GM23338 (cell line): ENCODE data around the gene PTPRJ. TPM values are rescaled to one million over a fixed set of nuclear protein-coding genes. Genes with fewer than 3 reads are reported as not detected.

Source experiments
- ATAC-seq: fragments of 200-7000 bp; cut with Tn5 transposase; 3 replicates; pipeline ENCODE4 v1.9.1; 2020
- DNase-seq: peaks from one replicate; pipeline ENCODE4 v3.0.0-alpha.2; 2015; ENCODE audit warnings: low spot score
- H2AFZ ChIP-seq: fragments of 200-600 bp; sonication (generic); 2 replicates; pipeline ENCODE4 v1.8.0; 2016; ENCODE audit warnings: antibody characterized with exemption, mild to moderate bottlenecking, moderate library complexity
- H3F3A ChIP-seq: fragments of 200-600 bp; sonication (generic); replicated peaks from 2 replicates; pipeline ENCODE4 v1.8.0; 2017; ENCODE audit warnings: antibody characterized with exemption, mixed run types, low read depth
- H3K27ac ChIP-seq: fragments of 200-600 bp; sonication (generic); 2 replicates; pipeline ENCODE4 v1.6.1; 2016; ENCODE audit warnings: low read depth
- H3K27me3 ChIP-seq: fragments of 200-600 bp; sonication (generic); 2 replicates; pipeline ENCODE4 v1.8.0; 2016; ENCODE audit warnings: mild to moderate bottlenecking, mixed run types, moderate library complexity; ENCODE audit not compliant: insufficient read depth
- H3K36me3 ChIP-seq: fragments of 200-600 bp; sonication (generic); 2 replicates; pipeline ENCODE4 v1.8.0; 2016; ENCODE audit warnings: mild to moderate bottlenecking; ENCODE audit not compliant: insufficient read depth
- H3K4me1 ChIP-seq: fragments of 200-600 bp; sonication (generic); 2 replicates; pipeline ENCODE4 v1.8.0; 2016; ENCODE audit warnings: mild to moderate bottlenecking, moderate library complexity; ENCODE audit not compliant: insufficient read depth
- H3K4me2 ChIP-seq: fragments of 200-600 bp; sonication (generic); 2 replicates; pipeline ENCODE4 v1.7.1; 2017; ENCODE audit warnings: mixed run types
- H3K4me3 ChIP-seq: fragments of 200-600 bp; sonication (generic); 2 replicates; pipeline ENCODE4 v1.6.1; 2016; ENCODE audit warnings: mixed run types
- H3K79me2 ChIP-seq: fragments of 200-600 bp; sonication (generic); replicated peaks from 2 replicates; pipeline ENCODE4 v1.8.0; 2017; ENCODE audit warnings: mild to moderate bottlenecking; ENCODE audit not compliant: insufficient read depth
- H3K9me2 ChIP-seq: fragments of 200-600 bp; sonication (generic); 2 replicates; pipeline ENCODE4 v1.8.0; 2017; ENCODE audit not compliant: insufficient read depth
- H4K20me1 ChIP-seq: fragments of 200-600 bp; sonication (generic); replicated peaks from 2 replicates; pipeline ENCODE4 v1.8.0; 2017; ENCODE audit warnings: mild to moderate bottlenecking; ENCODE audit not compliant: insufficient read depth
- H3K27ac Mint-ChIP-seq: 2 replicates; pipeline ENCODE4 v1.8.0; 2020; ENCODE audit warnings: inconsistent platforms, mild to moderate bottlenecking, moderate library complexity, mixed read lengths
- H3K27me3 Mint-ChIP-seq: 3 replicates; pipeline ENCODE4 v1.8.0; 2022; ENCODE audit warnings: low read depth, mild to moderate bottlenecking, moderate library complexity, mixed read lengths, inconsistent platforms; ENCODE audit not compliant: insufficient read depth, poor library complexity
- H3K36me3 Mint-ChIP-seq: 3 replicates; pipeline ENCODE4 v1.8.0; 2021; ENCODE audit warnings: low read depth, mild to moderate bottlenecking, inconsistent platforms, moderate library complexity, mixed read lengths
- H3K4me1 Mint-ChIP-seq: 3 replicates; pipeline ENCODE4 v1.8.0; 2020; ENCODE audit warnings: mild to moderate bottlenecking, inconsistent platforms, mixed read lengths
- H3K4me3 Mint-ChIP-seq: 3 replicates; pipeline ENCODE4 v1.8.0; 2021; ENCODE audit warnings: moderate library complexity, mild to moderate bottlenecking, inconsistent platforms, mixed read lengths
- H3K9me3 Mint-ChIP-seq: 3 replicates; pipeline ENCODE4 v1.8.0; 2020; ENCODE audit warnings: moderate library complexity, mild to moderate bottlenecking, inconsistent platforms, mixed read lengths
- CREB1 ChIP-seq: fragments of 250-450 bp; sonication (Bioruptor Pico); IDR thresholded peaks from 2 replicates; pipeline ENCODE4 v1.5.0; 2020; ENCODE audit warnings: low read depth, mild to moderate bottlenecking, moderate library complexity
- CTCF ChIP-seq, 2 experiments: fragments of 200-600 bp in 1 of 2; sonication (generic) in 1 of 2; conservative IDR thresholded peaks; 2 replicates each; pipeline versions ENCODE4 v1.5.1 to v1.6.1; 2016 to 2017; ENCODE audit warnings: antibody characterized with exemption in 2 of 2, low read depth in 2 of 2, mild to moderate bottlenecking in 2 of 2, moderate library complexity in 1 of 2
- ETS1 ChIP-seq: IDR thresholded peaks from 2 replicates; pipeline ENCODE4 v1.6.1; 2016; ENCODE audit warnings: antibody characterized with exemption
- EZH2 ChIP-seq: fragments of 200-600 bp; sonication (generic); IDR thresholded peaks from one replicate; pipeline ENCODE4 v1.8.0; 2017; ENCODE audit warnings: antibody characterized with exemption, mild to moderate bottlenecking, low read depth; ENCODE audit not compliant: unreplicated experiment
- EZH2phosphoT487 ChIP-seq: fragments of 200-600 bp; sonication (generic); IDR thresholded peaks from one replicate; pipeline ENCODE4 v1.8.1; 2018; ENCODE audit warnings: antibody characterized with exemption; ENCODE audit not compliant: unreplicated experiment
- JUNB ChIP-seq: IDR thresholded peaks from one replicate; pipeline ENCODE4 v1.6.1; 2016; ENCODE audit warnings: antibody characterized with exemption; ENCODE audit not compliant: unreplicated experiment
- NANOG ChIP-seq: IDR thresholded peaks from 2 replicates; pipeline ENCODE4 v1.6.1; 2016; ENCODE audit warnings: antibody characterized with exemption, borderline replicate concordance
- POLR2AphosphoS5 ChIP-seq: IDR thresholded peaks from 2 replicates; pipeline ENCODE4 v1.6.1; 2016; ENCODE audit warnings: antibody characterized with exemption, low read depth
- REST ChIP-seq: IDR thresholded peaks from one replicate; pipeline ENCODE4 v1.6.1; 2018; ENCODE audit warnings: antibody characterized with exemption; ENCODE audit not compliant: unreplicated experiment
- ZNF114 ChIP-seq: fragments of 250-450 bp; sonication (Bioruptor Pico); IDR thresholded peaks from 2 replicates; pipeline ENCODE4 v1.5.0; 2020; ENCODE audit warnings: mild to moderate bottlenecking, moderate library complexity
- ZNF331 ChIP-seq: fragments of 250-450 bp; sonication (Bioruptor Pico); IDR thresholded peaks from 2 replicates; pipeline ENCODE4 v1.5.0; 2020; ENCODE audit warnings: low read depth, mild to moderate bottlenecking, moderate library complexity
- ZNF462 ChIP-seq: fragments of 250-450 bp; sonication (Bioruptor Pico); IDR thresholded peaks from 2 replicates; pipeline ENCODE4 v1.5.0; 2020; ENCODE audit warnings: mild to moderate bottlenecking, moderate library complexity
- polyA plus RNA-seq: library from polyadenylated mRNA; unstranded; fragments of >200 nt; fragmentation: Nextera tagmentation; extraction: Ambion mirVana; gene quantifications from 2 replicates; pipeline ENCODE4 v1.2.1, GENCODE V29; 2016
- total RNA-seq: library from RNA; depleted of rRNA; stranded (reverse); fragments of >200 nt; shearing (Covaris generic); gene quantifications from 2 replicates; pipeline ENCODE4 v1.2.3, GENCODE V29; 2014

The PTPRJ gene
- total and polyA plus RNA-seq, 2 experiments from 2014 or later: 4.2 to 16.0 TPM

GRCh38 chr11:48110509-48110766, 130.1 kb downstream of the PTPRJ start (continued):
- TF ChIP-seq JUNB: no peak
- TF ChIP-seq CTCF (conservative IDR thresholded peaks at IDR 0.05; ENCODE audit: low read depth in 2 of 2): no peak
- TF ChIP-seq REST: no peak
- no peak for TF ChIP-seq EZH2
- TF ChIP-seq POLR2AphosphoS5: no peak
- TF ChIP-seq EZH2phosphoT487: no peak
- no peak for TF ChIP-seq ZNF114 (CRISPR knock-in tag)
- TF ChIP-seq ETS1: no peak

GRCh38 chr11:48111891-48112290, 131.5 kb downstream of the PTPRJ start:
- no peak overlapping the region for H3K4me2 ChIP-seq
- no peaks in the 10 kb centered on the region for H3K36me3 ChIP-seq
- Mint-ChIP-seq H3K4me1 (peaks cover 17% of the 10 kb centered on the region), H3K36me3 (peaks cover 13% of the 10 kb centered on the region), H3K9me3 (peaks cover 10% of the 10 kb centered on the region), H3K27ac (no peak overlapping the region), H3K4me3 (no peak overlapping the region), H3K27me3 (peaks cover 10% of the 10 kb centered on the region)
- no peaks in the 10 kb centered on the region for H3K79me2 ChIP-seq
- ATAC-seq (no peak), DNase-seq (no peak)
- no peaks in the 10 kb centered on the region for H4K20me1 ChIP-seq
- H3K9me2 ChIP-seq: no peaks in the 10 kb centered on the region
- no peak overlapping the region for H3K4me3 ChIP-seq
- H3K4me1 ChIP-seq: peaks cover 9% of the 10 kb centered on the region
- peaks cover 4% of the 10 kb centered on the region; the same call in 1 of the 2 replicates for H3F3A ChIP-seq
- H3K27ac ChIP-seq: no peak overlapping the region
- no peak overlapping the region for H2AFZ ChIP-seq
- H3K27me3 ChIP-seq: no peaks in the 10 kb centered on the region
- TF ChIP-seq JUNB (no peak), POLR2AphosphoS5 (no peak), ZNF331 (CRISPR knock-in tag) (no peak), ZNF462 (no peak), CREB1 (CRISPR knock-in tag) (no peak), EZH2phosphoT487 (no peak), NANOG (no peak)
